Measurements from ENCODE around the gene C9orf43. TPM values are rescaled to one million over a fixed set of nuclear protein-coding genes. Genes with fewer than 3 reads are reported as not detected.

The C9orf43 gene
- total and polyA plus RNA-seq, 2 donors (not counting 3 experiments of a cell fraction or from before 2014, with no cell fraction given): 0.25 to 0.66 TPM

DNA sequence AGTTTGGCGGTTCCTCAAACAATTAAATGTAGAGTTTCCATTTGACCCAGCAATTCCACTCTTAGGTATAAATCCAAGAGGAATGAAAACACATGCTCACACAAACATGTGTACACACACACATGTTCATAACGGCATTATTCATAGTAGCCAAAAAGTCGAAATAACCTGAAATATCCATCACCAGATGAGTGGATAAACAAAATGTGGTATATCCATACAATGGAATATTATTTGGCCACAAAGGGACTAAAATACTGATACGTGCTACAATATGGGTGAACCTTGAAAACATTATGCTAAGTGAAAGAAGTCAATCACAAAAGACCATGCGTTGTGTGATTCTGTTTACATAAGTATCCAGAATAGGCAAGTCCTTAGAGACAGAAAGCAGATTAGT is 61.7 kb downstream of the C9orf43 start:
- H3K36me3 ChIP-seq (ENCODE audit: control insufficient read depth in 2 of 2, extremely low read depth in 1 of 2, insufficient read depth in 2 of 2, low read length in 2 of 2): no peaks in the 10 kb centered on the region
- no peak for FAIRE-seq
- no peaks in the 10 kb centered on the region for H3K27me3 ChIP-seq (ENCODE audit: control insufficient read depth in 2 of 2, insufficient read depth in 2 of 2, low read length in 2 of 2)
- CTCF ChIA-PET: no interaction called here
- no peaks in the 10 kb centered on the region for H3K4me1 ChIP-seq (ENCODE audit: control insufficient read depth, extremely low read depth, insufficient read depth, low read length)
- BruUV-seq (replicated peaks): no TSS peak
- DNase-seq (ENCODE audit: low read depth, low spot score): no peak
- H3K9me3 ChIP-seq (replicated peaks; ENCODE audit: control insufficient read depth, insufficient read depth, low read length): no peaks in the 10 kb centered on the region
- no peaks in the 10 kb centered on the region for H3K9me1 ChIP-seq (replicated peaks; ENCODE audit: control insufficient read depth, extremely low read depth, insufficient read depth, low read length)
- no peaks in the 10 kb centered on the region for H4K20me1 ChIP-seq (replicated peaks; ENCODE audit: control insufficient read depth, extremely low read depth, insufficient read depth, low read length)
- no peaks in the 10 kb centered on the region for H3K79me2 ChIP-seq (ENCODE audit: control insufficient read depth, insufficient read depth, low read length)
- H3K4me3 ChIP-seq (replicated peaks in 1 of 3; ENCODE audit: insufficient read depth in 1 of 3, low read depth in 1 of 3, low read length in 3 of 3): no peak overlapping the region
- no peak overlapping the region for H3K9ac ChIP-seq (replicated peaks; ENCODE audit: extremely low read depth, insufficient read depth, low read length)
- intact Hi-C loops (cut with micrococcal nuclease) (no loop called here), dilution Hi-C loops (cut with MboI; ENCODE audit: extremely low pct_ligation_motif_present, low sequenced_read_pairs) (no loop called here)
- no peak overlapping the region for H3K4me2 ChIP-seq (ENCODE audit: insufficient read depth, low read length)
- TF ChIP-seq POLR2A (IDR thresholded peaks at IDR 0.05; ENCODE audit: low read depth, low read length): no peak
- TF ChIP-seq JUN (IDR thresholded peaks at IDR 0.05; ENCODE audit: borderline replicate concordance, insufficient read depth, insufficient read length, low read depth): no peak
- TF ChIP-seq, protein P1, sequence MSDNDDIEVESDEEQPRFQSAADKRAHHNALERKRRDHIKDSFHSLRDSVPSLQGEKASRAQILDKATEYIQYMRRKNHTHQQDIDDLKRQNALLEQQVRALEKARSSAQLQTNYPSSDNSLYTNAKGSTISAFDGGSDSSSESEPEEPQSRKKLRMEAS (IDR thresholded peaks at IDR 0.05; ENCODE audit: insufficient read depth, insufficient read length): no peak
- no peak for TF ChIP-seq MYC (IDR thresholded peaks at IDR 0.05; ENCODE audit: low read depth, low read length)
- no peak for TF ChIP-seq POLR2AphosphoS5 (IDR thresholded peaks at IDR 0.05; ENCODE audit: insufficient read depth, low read depth, low read length)
- no peak for TF ChIP-seq GATA2 (IDR thresholded peaks at IDR 0.05; ENCODE audit: insufficient read depth, insufficient read length, low read depth, low read length)
- TF ChIP-seq, protein P2, sequence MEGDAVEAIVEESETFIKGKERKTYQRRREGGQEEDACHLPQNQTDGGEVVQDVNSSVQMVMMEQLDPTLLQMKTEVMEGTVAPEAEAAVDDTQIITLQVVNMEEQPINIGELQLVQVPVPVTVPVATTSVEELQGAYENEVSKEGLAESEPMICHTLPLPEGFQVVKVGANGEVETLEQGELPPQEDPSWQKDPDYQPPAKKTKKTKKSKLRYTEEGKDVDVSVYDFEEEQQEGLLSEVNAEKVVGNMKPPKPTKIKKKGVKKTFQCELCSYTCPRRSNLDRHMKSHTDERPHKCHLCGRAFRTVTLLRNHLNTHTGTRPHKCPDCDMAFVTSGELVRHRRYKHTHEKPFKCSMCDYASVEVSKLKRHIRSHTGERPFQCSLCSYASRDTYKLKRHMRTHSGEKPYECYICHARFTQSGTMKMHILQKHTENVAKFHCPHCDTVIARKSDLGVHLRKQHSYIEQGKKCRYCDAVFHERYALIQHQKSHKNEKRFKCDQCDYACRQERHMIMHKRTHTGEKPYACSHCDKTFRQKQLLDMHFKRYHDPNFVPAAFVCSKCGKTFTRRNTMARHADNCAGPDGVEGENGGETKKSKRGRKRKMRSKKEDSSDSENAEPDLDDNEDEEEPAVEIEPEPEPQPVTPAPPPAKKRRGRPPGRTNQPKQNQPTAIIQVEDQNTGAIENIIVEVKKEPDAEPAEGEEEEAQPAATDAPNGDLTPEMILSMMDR (IDR thresholded peaks at IDR 0.05; ENCODE audit: extremely low read depth in 1 of 2, insufficient read depth in 1 of 2, low read depth in 1 of 2, low read length in 2 of 2): no peak
- TF ChIP-seq EZH2 (IDR thresholded peaks at IDR 0.05; ENCODE audit: borderline replicate concordance, low read depth, low read length, severe bottlenecking): no peak
- no peak for TF ChIP-seq FOS (IDR thresholded peaks at IDR 0.05; ENCODE audit: borderline replicate concordance, insufficient read depth, low read length)
- H2AFZ ChIP-seq (ENCODE audit: low read depth, low read length): no peak overlapping the region
- POLR2A ChIA-PET: no interaction called here
- no peak overlapping the region for H3K27ac ChIP-seq (ENCODE audit: insufficient read depth, low read depth, low read length)
